Nephron (organoid): ENCODE results near the gene C6orf58.
"Not testable (repeated sequence)": the region's sequence is repeated elsewhere in the genome, so short reads cannot be mapped to it uniquely, and the experiment has no call there.

Source experiments
- H3K27ac Mint-ChIP-seq, 3 experiments: 2 replicates each; pipeline ENCODE4 v1.8.0; 2020; ENCODE audit warnings: mixed read lengths in 3 of 3, mild to moderate bottlenecking in 2 of 3, moderate library complexity in 1 of 3
- H3K27me3 Mint-ChIP-seq: 2 replicates; pipeline ENCODE4 v1.8.0; 2021; ENCODE audit warnings: low read depth, mild to moderate bottlenecking, moderate library complexity, mixed read lengths
- H3K36me3 Mint-ChIP-seq: 2 replicates; pipeline ENCODE4 v1.8.0; 2020; ENCODE audit warnings: low read depth, mixed read lengths
- H3K4me1 Mint-ChIP-seq: 2 replicates; pipeline ENCODE4 v1.8.0; 2020; ENCODE audit warnings: mixed read lengths
- H3K4me3 Mint-ChIP-seq, 3 experiments: 2 replicates each; pipeline ENCODE4 v1.8.0; 2020; ENCODE audit warnings: mild to moderate bottlenecking in 3 of 3, mixed read lengths in 3 of 3, moderate library complexity in 2 of 3
- H3K9me3 Mint-ChIP-seq: 2 replicates; pipeline ENCODE4 v1.8.0; 2020; ENCODE audit warnings: mixed read lengths
- TF ChIP-seq, protein P1 (sequence below), 3 experiments: fragments of 200-600 bp; sonication (generic); IDR thresholded peaks; one replicate each; pipeline ENCODE4 v1.5.0; 2021; ENCODE audit warnings: antibody characterized with exemption in 3 of 3; ENCODE audit not compliant: unreplicated experiment in 3 of 3

C6orf58 gene

GRCh38 chr6:127585123-127585522 is 8.1 kb downstream of the C6orf58 start:
- no peaks in the 10 kb centered on the region for H3K9me3 Mint-ChIP-seq
- H3K4me1 Mint-ChIP-seq = no peaks in the 10 kb centered on the region
- TF ChIP-seq, protein P1, sequence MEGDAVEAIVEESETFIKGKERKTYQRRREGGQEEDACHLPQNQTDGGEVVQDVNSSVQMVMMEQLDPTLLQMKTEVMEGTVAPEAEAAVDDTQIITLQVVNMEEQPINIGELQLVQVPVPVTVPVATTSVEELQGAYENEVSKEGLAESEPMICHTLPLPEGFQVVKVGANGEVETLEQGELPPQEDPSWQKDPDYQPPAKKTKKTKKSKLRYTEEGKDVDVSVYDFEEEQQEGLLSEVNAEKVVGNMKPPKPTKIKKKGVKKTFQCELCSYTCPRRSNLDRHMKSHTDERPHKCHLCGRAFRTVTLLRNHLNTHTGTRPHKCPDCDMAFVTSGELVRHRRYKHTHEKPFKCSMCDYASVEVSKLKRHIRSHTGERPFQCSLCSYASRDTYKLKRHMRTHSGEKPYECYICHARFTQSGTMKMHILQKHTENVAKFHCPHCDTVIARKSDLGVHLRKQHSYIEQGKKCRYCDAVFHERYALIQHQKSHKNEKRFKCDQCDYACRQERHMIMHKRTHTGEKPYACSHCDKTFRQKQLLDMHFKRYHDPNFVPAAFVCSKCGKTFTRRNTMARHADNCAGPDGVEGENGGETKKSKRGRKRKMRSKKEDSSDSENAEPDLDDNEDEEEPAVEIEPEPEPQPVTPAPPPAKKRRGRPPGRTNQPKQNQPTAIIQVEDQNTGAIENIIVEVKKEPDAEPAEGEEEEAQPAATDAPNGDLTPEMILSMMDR (IDR thresholded peaks at IDR 0.05; ENCODE audit: unreplicated experiment in 3 of 3) = no peak
- no peak overlapping the region for H3K4me3 Mint-ChIP-seq
- no peak overlapping the region for H3K27ac Mint-ChIP-seq
- H3K36me3 Mint-ChIP-seq = no peaks in the 10 kb centered on the region
- H3K27me3 Mint-ChIP-seq = no peaks in the 10 kb centered on the region

DNA sequence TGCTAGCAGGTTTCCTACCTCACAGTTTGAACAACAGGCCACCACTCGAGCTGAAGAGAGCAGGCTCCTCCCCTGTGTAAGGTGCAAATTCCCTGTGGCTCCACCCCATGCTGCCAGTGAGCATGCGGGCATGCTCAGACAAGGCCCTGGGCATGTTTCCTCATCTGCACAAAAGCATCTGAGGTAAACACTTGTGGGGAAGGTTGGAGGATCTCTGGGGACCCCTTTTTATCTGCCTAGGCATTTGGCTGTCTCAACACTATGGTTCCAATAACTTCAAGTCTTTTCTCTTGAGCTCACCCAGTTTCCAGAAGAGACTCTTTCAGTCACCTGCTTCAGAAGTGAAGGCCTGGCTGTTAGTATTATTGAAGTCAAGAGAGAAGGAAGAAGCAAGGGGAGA is 9.4 kb downstream of the C6orf58 start:
- Mint-ChIP-seq H3K36me3 (no peaks in the 10 kb centered on the region), H3K4me3 (no peak overlapping the region)

GRCh38 chr6:127587875-127588274 is 10.9 kb downstream of the C6orf58 start:
- H3K4me3 Mint-ChIP-seq = no peak overlapping the region
- H3K36me3 Mint-ChIP-seq = no peaks in the 10 kb centered on the region
- H3K9me3 Mint-ChIP-seq = no peaks in the 10 kb centered on the region
- no peak overlapping the region for H3K27ac Mint-ChIP-seq
- no peaks in the 10 kb centered on the region for H3K27me3 Mint-ChIP-seq
- TF ChIP-seq, protein P1 (IDR thresholded peaks at IDR 0.05; ENCODE audit: unreplicated experiment in 3 of 3) = no peak
- H3K4me1 Mint-ChIP-seq = no peaks in the 10 kb centered on the region

More for the DNA sequence above, 9.4 kb downstream of the C6orf58 start:
- Mint-ChIP-seq H3K27me3 (no peaks in the 10 kb centered on the region), H3K4me1 (no peaks in the 10 kb centered on the region), H3K9me3 (no peaks in the 10 kb centered on the region), H3K27ac (no peak overlapping the region)
- TF ChIP-seq, protein P1 (IDR thresholded peaks at IDR 0.05; ENCODE audit: unreplicated experiment in 3 of 3) = no peak

GRCh38 chr6:127589135-127589534 is 12.2 kb downstream of the C6orf58 start:
- Mint-ChIP-seq H3K4me1 (no peaks in the 10 kb centered on the region), H3K36me3 (no peaks in the 10 kb centered on the region), H3K4me3 (no peak overlapping the region), H3K27me3 (no peaks in the 10 kb centered on the region), H3K27ac (no peak overlapping the region), H3K9me3 (no peaks in the 10 kb centered on the region)
- TF ChIP-seq, protein P1 (IDR thresholded peaks at IDR 0.05; ENCODE audit: unreplicated experiment in 3 of 3) = no peak

DNA sequence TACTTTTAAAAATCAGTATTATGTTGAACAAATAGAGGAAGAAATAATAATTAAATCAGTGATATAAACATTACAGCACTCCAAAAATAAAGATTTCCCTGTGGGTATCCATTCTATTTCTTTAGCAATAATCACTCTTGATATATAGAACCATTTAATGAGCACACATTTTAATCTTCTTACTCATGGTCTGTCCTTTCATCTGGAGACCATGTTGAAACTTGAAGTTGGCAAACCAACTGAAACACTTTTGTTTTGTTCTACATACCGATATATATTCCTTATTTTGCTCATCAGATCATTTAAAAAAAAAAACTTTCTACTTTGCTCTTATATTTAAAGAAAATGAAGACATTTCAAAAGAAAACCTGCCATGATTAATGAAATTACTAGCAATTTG is 13.4 kb downstream of the C6orf58 start:
- Mint-ChIP-seq H3K4me3 (no peak overlapping the region), H3K36me3 (no peaks in the 10 kb centered on the region), H3K27me3 (no peaks in the 10 kb centered on the region), H3K4me1 (no peaks in the 10 kb centered on the region), H3K9me3 (no peaks in the 10 kb centered on the region), H3K27ac (no peak overlapping the region)
- TF ChIP-seq, protein P1 (IDR thresholded peaks at IDR 0.05; ENCODE audit: unreplicated experiment in 3 of 3) = no peak

GRCh38 chr6:127592964-127593363 is 16.0 kb downstream of the C6orf58 start:
- Mint-ChIP-seq H3K4me1 (no peaks in the 10 kb centered on the region), H3K36me3 (no peaks in the 10 kb centered on the region), H3K27me3 (no peaks in the 10 kb centered on the region), H3K9me3 (no peaks in the 10 kb centered on the region), H3K27ac (no peak overlapping the region), H3K4me3 (no peak overlapping the region)
- TF ChIP-seq, protein P1 (IDR thresholded peaks at IDR 0.05; ENCODE audit: unreplicated experiment in 3 of 3) = no peak

- not testable (repeated sequence) for H3K27me3 Mint-ChIP-seq, H3K36me3 Mint-ChIP-seq, H3K9me3 Mint-ChIP-seq, H3K4me1 Mint-ChIP-seq, H3K4me3 Mint-ChIP-seq, H3K27ac Mint-ChIP-seq
Observed at GRCh38 chr6:127593456-127593855, 16.5 kb downstream of the C6orf58 start.
